Stimulated activated memory B cell treated with anti-CD40 and anti-IgM and Interleukin-4, amounts not matched to agents 10 μg/mL and 1 μg/mL and 100 μg/mL, for 72 hours (primary cell): ENCODE data around the gene CHD3.
"Not testable (repeated sequence)": the region's sequence is repeated elsewhere in the genome, so short reads cannot be mapped to it uniquely, and the experiment has no call there.

ENCODE experiments used
- ATAC-seq: fragments of 150-1000 bp; cut with Tn5 transposase; 2 replicates; pipeline ENCODE4 v1.10.0; 2021
- H3K27ac Mint-ChIP-seq: one replicate; pipeline ENCODE4 v1.8.0; 2022; ENCODE audit warnings: mild to moderate bottlenecking, mixed read lengths
- H3K27me3 Mint-ChIP-seq: one replicate; pipeline ENCODE4 v1.8.0; 2022; ENCODE audit warnings: mixed read lengths
- H3K36me3 Mint-ChIP-seq: one replicate; pipeline ENCODE4 v1.8.0; 2022; ENCODE audit warnings: mixed read lengths
- H3K4me1 Mint-ChIP-seq: one replicate; pipeline ENCODE4 v1.8.0; 2022; ENCODE audit warnings: mixed read lengths
- H3K4me3 Mint-ChIP-seq: one replicate; pipeline ENCODE4 v1.8.0; 2022; ENCODE audit warnings: mild to moderate bottlenecking, moderate library complexity, mixed read lengths
- H3K9me3 Mint-ChIP-seq: one replicate; pipeline ENCODE4 v1.8.0; 2022; ENCODE audit warnings: mixed read lengths

Gene CHD3

GRCh38 chr17:7951143-7951792 lies 62.7 kb downstream of the CHD3 start:
- peaks cover 41% of the 10 kb centered on the region for H3K36me3 Mint-ChIP-seq
- H3K27me3 Mint-ChIP-seq: no peaks in the 10 kb centered on the region
- H3K9me3 Mint-ChIP-seq: no peaks in the 10 kb centered on the region
- H3K4me1 Mint-ChIP-seq: peaks cover 15% of the 10 kb centered on the region
- H3K27ac Mint-ChIP-seq: peak overlapping the region; percentile 63
- H3K4me3 Mint-ChIP-seq: no peak overlapping the region
- ATAC-seq: peak; percentile 93

DNA sequence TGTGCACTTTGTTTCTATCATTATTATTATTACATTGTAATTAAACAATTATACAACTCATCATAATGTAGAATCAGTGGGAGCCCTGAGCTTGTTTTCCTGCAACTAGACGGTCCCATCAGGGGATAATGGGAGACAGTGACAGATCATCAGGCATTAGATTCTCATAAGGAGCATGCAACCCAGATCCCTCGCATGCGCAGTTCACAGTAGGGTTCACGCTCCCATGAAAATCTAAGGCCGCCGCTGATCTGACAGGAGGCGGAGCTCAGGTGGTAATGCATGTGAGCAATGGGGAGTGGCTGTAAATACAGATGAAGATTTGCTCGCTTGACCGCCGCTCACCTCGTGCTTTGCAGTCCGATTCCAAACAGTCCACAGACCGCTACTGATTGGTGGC lies 64.7 kb downstream of the CHD3 start:
- H3K9me3 Mint-ChIP-seq, ATAC-seq, H3K27ac Mint-ChIP-seq, H3K4me3 Mint-ChIP-seq, H3K27me3 Mint-ChIP-seq: not testable (repeated sequence)
- Mint-ChIP-seq H3K4me1 (peaks cover 15% of the 10 kb centered on the region), H3K36me3 (peaks cover 21% of the 10 kb centered on the region)

DNA sequence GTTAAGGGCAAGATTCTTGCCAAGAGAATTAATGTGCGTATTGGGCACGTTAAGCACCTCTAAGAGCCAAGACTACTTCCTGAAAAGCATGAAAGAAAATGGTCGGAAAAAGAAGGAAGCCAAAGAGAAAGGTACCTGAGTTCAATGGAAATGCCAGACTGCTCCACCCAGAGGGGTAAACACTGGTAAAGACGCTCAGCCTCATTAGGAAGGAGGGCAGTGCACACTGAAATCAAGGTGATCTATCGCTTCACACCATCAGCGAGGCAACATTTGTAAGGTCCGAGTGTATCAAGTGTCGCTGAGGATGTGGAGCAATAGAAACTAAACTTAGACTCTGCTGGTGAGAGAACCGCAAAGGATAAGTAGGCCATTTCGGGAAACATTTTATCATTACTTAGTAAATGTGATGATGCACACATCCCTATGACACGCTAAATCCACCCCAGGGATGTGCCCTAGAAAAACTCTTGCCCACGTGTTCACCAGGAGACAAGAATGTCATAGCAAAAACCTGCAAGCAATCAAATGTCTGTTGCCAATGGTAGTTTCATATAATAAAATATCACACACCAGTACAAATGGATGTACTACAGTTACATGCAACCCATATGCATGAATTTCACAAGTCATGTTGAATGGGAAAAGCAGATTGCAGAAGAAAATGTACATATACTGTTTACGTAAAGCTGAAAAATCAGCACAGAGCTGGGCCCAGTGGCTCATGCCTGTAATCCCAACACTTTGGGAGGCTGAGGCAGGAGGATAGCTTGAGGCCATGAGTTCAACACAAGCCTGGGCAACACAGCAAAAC lies 67.0 kb downstream of the CHD3 start:
- no peak for ATAC-seq
- H3K27ac Mint-ChIP-seq: no peak overlapping the region
- no peaks in the 10 kb centered on the region for H3K9me3 Mint-ChIP-seq
- H3K4me1 Mint-ChIP-seq: peaks cover 15% of the 10 kb centered on the region
- no peak overlapping the region for H3K4me3 Mint-ChIP-seq
- no peaks in the 10 kb centered on the region for H3K36me3 Mint-ChIP-seq
- H3K27me3 Mint-ChIP-seq: peaks cover 8% of the 10 kb centered on the region

GRCh38 chr17:7956228-7956965 lies 67.8 kb downstream of the CHD3 start:
- Mint-ChIP-seq H3K4me1 (peaks cover 9% of the 10 kb centered on the region), H3K27me3 (peaks cover 16% of the 10 kb centered on the region), H3K4me3 (no peak overlapping the region), H3K27ac (no peak overlapping the region), H3K9me3 (no peaks in the 10 kb centered on the region), H3K36me3 (no peaks in the 10 kb centered on the region)
- no peak for ATAC-seq

DNA sequence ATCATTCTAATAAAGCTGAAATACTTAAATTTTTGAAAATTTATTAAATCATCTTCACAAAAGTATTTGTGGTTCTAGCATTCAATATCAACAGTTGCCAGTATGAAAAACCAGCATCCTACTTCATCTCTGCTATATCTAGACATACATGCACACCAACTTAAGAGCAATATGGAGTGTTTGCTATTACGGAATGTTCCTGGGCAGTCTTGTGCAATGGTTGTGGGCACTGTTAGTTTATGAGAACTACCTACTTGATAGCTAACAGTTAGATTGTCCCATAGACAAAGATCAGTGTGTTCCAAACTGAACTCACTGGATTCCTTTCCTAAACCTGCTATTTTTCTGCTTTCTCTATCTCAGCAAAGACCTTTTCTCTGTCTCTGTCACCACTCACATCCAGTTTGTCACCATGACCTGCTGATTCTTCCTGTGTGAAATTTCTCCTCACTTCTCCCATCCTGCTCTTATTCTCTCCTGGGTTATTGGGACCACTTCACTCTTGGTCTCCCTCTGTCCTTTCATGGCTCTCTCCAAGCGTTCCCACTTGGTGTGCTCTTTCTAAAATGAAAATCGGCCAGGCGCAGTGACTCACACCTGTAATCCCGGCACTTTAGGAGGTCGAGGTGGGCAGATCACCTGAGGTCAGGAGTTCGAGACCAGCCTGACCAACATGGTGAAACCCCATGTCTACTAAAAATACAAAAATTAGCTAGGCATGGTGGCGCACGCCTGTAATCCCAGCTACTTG lies 71.1 kb downstream of the CHD3 start:
- no peaks in the 10 kb centered on the region for H3K9me3 Mint-ChIP-seq
- no peak for ATAC-seq
- H3K36me3 Mint-ChIP-seq: no peaks in the 10 kb centered on the region
- peaks cover 22% of the 10 kb centered on the region for H3K27me3 Mint-ChIP-seq
- H3K4me1 Mint-ChIP-seq: no peaks in the 10 kb centered on the region
- H3K4me3 Mint-ChIP-seq: no peak overlapping the region
- H3K27ac Mint-ChIP-seq: no peak overlapping the region

- Mint-ChIP-seq H3K27ac (no peak overlapping the region), H3K36me3 (no peaks in the 10 kb centered on the region), H3K27me3 (peaks cover 22% of the 10 kb centered on the region), H3K4me3 (no peak overlapping the region), H3K9me3 (no peaks in the 10 kb centered on the region), H3K4me1 (no peaks in the 10 kb centered on the region)
- no peak for ATAC-seq
Measured at GRCh38 chr17:7961421-7961820, 72.8 kb downstream of the CHD3 start.
